ENCODE measurements around the gene MEGF9.

- TF ChIP-seq GABPA (IDR thresholded peaks at IDR 0.05; ENCODE audit: low read depth) = no peak
- TF ChIP-seq, protein P1, sequence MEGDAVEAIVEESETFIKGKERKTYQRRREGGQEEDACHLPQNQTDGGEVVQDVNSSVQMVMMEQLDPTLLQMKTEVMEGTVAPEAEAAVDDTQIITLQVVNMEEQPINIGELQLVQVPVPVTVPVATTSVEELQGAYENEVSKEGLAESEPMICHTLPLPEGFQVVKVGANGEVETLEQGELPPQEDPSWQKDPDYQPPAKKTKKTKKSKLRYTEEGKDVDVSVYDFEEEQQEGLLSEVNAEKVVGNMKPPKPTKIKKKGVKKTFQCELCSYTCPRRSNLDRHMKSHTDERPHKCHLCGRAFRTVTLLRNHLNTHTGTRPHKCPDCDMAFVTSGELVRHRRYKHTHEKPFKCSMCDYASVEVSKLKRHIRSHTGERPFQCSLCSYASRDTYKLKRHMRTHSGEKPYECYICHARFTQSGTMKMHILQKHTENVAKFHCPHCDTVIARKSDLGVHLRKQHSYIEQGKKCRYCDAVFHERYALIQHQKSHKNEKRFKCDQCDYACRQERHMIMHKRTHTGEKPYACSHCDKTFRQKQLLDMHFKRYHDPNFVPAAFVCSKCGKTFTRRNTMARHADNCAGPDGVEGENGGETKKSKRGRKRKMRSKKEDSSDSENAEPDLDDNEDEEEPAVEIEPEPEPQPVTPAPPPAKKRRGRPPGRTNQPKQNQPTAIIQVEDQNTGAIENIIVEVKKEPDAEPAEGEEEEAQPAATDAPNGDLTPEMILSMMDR (IDR thresholded peaks at IDR 0.05) = no peak
- no peak for TF ChIP-seq TAF1 (IDR thresholded peaks at IDR 0.05; ENCODE audit: borderline replicate concordance, low read depth, low read length)
- TF ChIP-seq RFX5 (IDR thresholded peaks at IDR 0.05; ENCODE audit: low read length) = no peak
- no peak for TF ChIP-seq MXI1 (IDR thresholded peaks at IDR 0.05; ENCODE audit: low read depth, low read length)
- no peak for TF ChIP-seq USF1 (IDR thresholded peaks at IDR 0.05; ENCODE audit: borderline replicate concordance, low read depth)
- TF ChIP-seq, protein P2, sequence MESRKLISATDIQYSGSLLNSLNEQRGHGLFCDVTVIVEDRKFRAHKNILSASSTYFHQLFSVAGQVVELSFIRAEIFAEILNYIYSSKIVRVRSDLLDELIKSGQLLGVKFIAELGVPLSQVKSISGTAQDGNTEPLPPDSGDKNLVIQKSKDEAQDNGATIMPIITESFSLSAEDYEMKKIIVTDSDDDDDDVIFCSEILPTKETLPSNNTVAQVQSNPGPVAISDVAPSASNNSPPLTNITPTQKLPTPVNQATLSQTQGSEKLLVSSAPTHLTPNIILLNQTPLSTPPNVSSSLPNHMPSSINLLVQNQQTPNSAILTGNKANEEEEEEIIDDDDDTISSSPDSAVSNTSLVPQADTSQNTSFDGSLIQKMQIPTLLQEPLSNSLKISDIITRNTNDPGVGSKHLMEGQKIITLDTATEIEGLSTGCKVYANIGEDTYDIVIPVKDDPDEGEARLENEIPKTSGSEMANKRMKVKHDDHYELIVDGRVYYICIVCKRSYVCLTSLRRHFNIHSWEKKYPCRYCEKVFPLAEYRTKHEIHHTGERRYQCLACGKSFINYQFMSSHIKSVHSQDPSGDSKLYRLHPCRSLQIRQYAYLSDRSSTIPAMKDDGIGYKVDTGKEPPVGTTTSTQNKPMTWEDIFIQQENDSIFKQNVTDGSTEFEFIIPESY (IDR thresholded peaks at IDR 0.05; ENCODE audit: borderline replicate concordance, low read depth) = no peak
- TF ChIP-seq EP300 (IDR thresholded peaks at IDR 0.05; ENCODE audit: borderline replicate concordance in 1 of 2, low read depth in 1 of 2, low read length in 1 of 2) = no peak
- no peak for TF ChIP-seq NRF1 (IDR thresholded peaks at IDR 0.05; ENCODE audit: low read depth, low read length)
- TF ChIP-seq IRF3 (IDR thresholded peaks at IDR 0.05; ENCODE audit: low read depth, low read length) = no peak
- TF ChIP-seq, protein P3, sequence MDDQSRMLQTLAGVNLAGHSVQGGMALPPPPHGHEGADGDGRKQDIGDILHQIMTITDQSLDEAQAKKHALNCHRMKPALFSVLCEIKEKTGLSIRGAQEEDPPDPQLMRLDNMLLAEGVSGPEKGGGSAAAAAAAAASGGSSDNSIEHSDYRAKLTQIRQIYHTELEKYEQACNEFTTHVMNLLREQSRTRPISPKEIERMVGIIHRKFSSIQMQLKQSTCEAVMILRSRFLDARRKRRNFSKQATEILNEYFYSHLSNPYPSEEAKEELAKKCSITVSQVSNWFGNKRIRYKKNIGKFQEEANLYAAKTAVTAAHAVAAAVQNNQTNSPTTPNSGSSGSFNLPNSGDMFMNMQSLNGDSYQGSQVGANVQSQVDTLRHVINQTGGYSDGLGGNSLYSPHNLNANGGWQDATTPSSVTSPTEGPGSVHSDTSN (IDR thresholded peaks at IDR 0.05) = no peak
Observed at GRCh38 chr9:120570296-120570695, 144.0 kb downstream of the MEGF9 start.

Measured in SK-N-SH (cell line).